PC-9 (cell line): ENCODE measurements around the gene PTPN14. TPM values are rescaled to one million over a fixed set of nuclear protein-coding genes. Genes with fewer than 3 reads are reported as not detected.

Experiments used
- BruUV-seq: library from RNA; stranded (reverse); fragments of 400-500 nt; replicated peaks from 2 replicates; lab custom pipeline; 2021; lab: Mats Ljungman, UMichigan
- CTCF ChIA-PET: fragments of 300-600 bp; sonication (Branson Sonifier 250); formaldehyde crosslinking; loops from one replicate; lab custom pipeline; 2022; ENCODE audit warnings: antibody characterized with exemption; lab: Charles Lee
- POLR2A ChIA-PET: fragments of 300-600 bp; sonication (Branson Sonifier 250); formaldehyde crosslinking; loops from one replicate; lab custom pipeline; 2022; ENCODE audit warnings: antibody characterized with exemption; ENCODE audit not compliant: unreplicated experiment; lab: Charles Lee
- DNase-seq, 2 experiments: peaks; one replicate each; pipeline versions ENCODE4 v3.0.0 to v3.0.0-alpha.2; 2015 to 2022; ENCODE audit warnings: mixed read lengths in 1 of 2
- H2AFZ ChIP-seq: fragments of 200-600 bp; sonication (generic); 2 replicates; pipeline ENCODE4 v1.8.1; 2017; ENCODE audit warnings: antibody characterized with exemption
- H3F3A ChIP-seq: fragments of 200-600 bp; sonication (generic); 2 replicates; pipeline ENCODE4 v1.8.1; 2017; ENCODE audit warnings: antibody characterized with exemption, mild to moderate bottlenecking, low read depth; ENCODE audit not compliant: insufficient read depth
- H3K27ac ChIP-seq: fragments of 200-600 bp; sonication (generic); 2 replicates; pipeline ENCODE4 v1.6.1; 2016; ENCODE audit warnings: mixed run types
- H3K27me3 ChIP-seq: fragments of 200-600 bp; sonication (generic); 2 replicates; pipeline ENCODE4 v1.6.1; 2016; ENCODE audit warnings: low read depth, mixed run types; ENCODE audit not compliant: insufficient read depth
- H3K36me3 ChIP-seq: fragments of 200-600 bp; sonication (generic); 2 replicates; pipeline ENCODE4 v1.6.1; 2016; ENCODE audit warnings: low read depth, mixed run types
- H3K4me1 ChIP-seq: fragments of 200-600 bp; sonication (generic); replicated peaks from 2 replicates; pipeline ENCODE4 v1.6.1; 2016; ENCODE audit warnings: mixed run types; ENCODE audit not compliant: insufficient read depth
- H3K4me2 ChIP-seq: fragments of 200-600 bp; sonication (generic); 2 replicates; pipeline ENCODE4 v1.6.1; 2017; ENCODE audit warnings: mixed run types
- H3K4me3 ChIP-seq: fragments of 200-600 bp; sonication (generic); 2 replicates; pipeline ENCODE4 v1.6.1; 2016; ENCODE audit warnings: mixed run types
- H3K79me2 ChIP-seq: fragments of 200-600 bp; sonication (generic); 2 replicates; pipeline ENCODE4 v1.6.1; 2017; ENCODE audit warnings: low read depth, mixed run types
- H3K9me2 ChIP-seq: fragments of 200-600 bp; sonication (generic); 2 replicates; pipeline ENCODE4 v1.8.1; 2017; ENCODE audit warnings: mild to moderate bottlenecking; ENCODE audit not compliant: insufficient read depth
- H3K9me3 ChIP-seq: fragments of 200-600 bp; sonication (generic); 2 replicates; pipeline ENCODE4 v1.8.1; 2016; ENCODE audit warnings: low read depth; ENCODE audit not compliant: insufficient read depth
- H4K20me1 ChIP-seq: fragments of 200-600 bp; sonication (generic); 2 replicates; pipeline ENCODE4 v1.8.1; 2017; ENCODE audit not compliant: insufficient read depth
- EZH2 ChIP-seq: fragments of 200-600 bp; sonication (generic); IDR thresholded peaks from 2 replicates; pipeline ENCODE4 v1.8.0; 2017; ENCODE audit warnings: antibody characterized with exemption, low read depth
- intact Hi-C: fragments of 100-400 bp; cut with micrococcal nuclease; formaldehyde crosslinking; loops from one replicate; pipeline ENCODE4 v1.10.0; 2022; ENCODE audit not compliant: unreplicated experiment
- total RNA-seq: library from RNA; stranded (reverse); gene quantifications from 2 replicates; pipeline ENCODE4 v1.2.3, GENCODE V29; 2021
- TF ChIP-seq, protein P1 (sequence below): fragments of 200-600 bp; sonication (generic); conservative IDR thresholded peaks from 2 replicates; pipeline ENCODE4 v1.6.1; 2017; ENCODE audit warnings: mixed run types, antibody characterized with exemption, mild to moderate bottlenecking, moderate library complexity

PTPN14 gene
- total RNA-seq, 1 experiment from 2014 or later, result 78.9 TPM

DNA sequence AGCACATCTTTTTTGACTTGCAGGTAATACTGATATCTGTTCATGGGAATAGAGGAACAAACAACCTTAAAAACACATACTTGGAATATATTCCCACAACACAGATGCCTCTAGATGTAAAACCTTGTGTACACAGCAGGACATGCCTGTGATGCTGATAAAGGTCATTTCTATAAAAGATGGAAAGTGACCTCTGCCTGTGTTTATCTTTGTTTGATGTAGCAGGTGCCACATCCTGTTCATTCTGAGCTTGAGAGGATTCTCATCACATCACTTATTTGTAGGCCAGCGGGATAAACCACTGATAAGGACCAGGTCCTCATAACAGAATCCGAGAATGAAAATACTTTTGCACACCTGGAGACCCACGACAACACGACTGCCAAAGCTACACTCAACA, 136.7 kb downstream of the PTPN14 start:
- Histone ChIP-seq H3K9me3 (no peaks in the 10 kb centered on the region), H3K4me2 (no peak overlapping the region), H3K27ac (no peak overlapping the region), H4K20me1 (no peaks in the 10 kb centered on the region), H3K36me3 (peaks cover 6% of the 10 kb centered on the region; the same call in 1 of the 2 replicates), H3K4me3 (no peak overlapping the region), H3K9me2 (no peaks in the 10 kb centered on the region), H3K4me1 (no peaks in the 10 kb centered on the region), H3F3A (no peaks in the 10 kb centered on the region), H3K27me3 (no peaks in the 10 kb centered on the region), H2AFZ (no peak overlapping the region), H3K79me2 (no peaks in the 10 kb centered on the region)
- intact Hi-C loops, result no loop called here
- TF ChIP-seq, protein P1, sequence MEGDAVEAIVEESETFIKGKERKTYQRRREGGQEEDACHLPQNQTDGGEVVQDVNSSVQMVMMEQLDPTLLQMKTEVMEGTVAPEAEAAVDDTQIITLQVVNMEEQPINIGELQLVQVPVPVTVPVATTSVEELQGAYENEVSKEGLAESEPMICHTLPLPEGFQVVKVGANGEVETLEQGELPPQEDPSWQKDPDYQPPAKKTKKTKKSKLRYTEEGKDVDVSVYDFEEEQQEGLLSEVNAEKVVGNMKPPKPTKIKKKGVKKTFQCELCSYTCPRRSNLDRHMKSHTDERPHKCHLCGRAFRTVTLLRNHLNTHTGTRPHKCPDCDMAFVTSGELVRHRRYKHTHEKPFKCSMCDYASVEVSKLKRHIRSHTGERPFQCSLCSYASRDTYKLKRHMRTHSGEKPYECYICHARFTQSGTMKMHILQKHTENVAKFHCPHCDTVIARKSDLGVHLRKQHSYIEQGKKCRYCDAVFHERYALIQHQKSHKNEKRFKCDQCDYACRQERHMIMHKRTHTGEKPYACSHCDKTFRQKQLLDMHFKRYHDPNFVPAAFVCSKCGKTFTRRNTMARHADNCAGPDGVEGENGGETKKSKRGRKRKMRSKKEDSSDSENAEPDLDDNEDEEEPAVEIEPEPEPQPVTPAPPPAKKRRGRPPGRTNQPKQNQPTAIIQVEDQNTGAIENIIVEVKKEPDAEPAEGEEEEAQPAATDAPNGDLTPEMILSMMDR, result no peak
- no peak for TF ChIP-seq EZH2
- no TSS peak for BruUV-seq
- ChIA-PET POLR2A (no interaction called here), CTCF (no interaction called here)
- DNase-seq, result no peak

DNA sequence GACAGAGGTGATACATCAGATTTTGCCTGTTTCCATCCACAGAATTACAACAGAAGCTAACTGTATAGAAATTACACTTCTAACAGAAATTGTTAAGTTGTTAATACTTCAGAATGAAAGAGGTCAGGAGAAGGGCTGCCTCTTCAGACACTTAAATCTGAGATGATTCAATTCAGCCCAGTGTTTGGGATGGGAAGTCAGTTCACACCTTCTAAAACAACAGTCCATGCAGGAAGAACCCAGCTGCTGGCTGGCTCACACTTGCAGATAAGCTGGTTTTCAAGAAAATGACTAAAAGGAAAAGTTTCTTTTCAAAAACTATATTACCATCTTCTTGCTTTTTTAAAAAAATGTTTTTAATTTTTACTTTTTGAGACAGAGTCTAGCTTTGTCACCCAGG, 138.1 kb downstream of the PTPN14 start:
- Histone ChIP-seq H2AFZ (no peak overlapping the region), H3K4me1 (no peaks in the 10 kb centered on the region), H3K4me2 (no peak overlapping the region), H3F3A (no peaks in the 10 kb centered on the region), H3K9me3 (no peaks in the 10 kb centered on the region), H4K20me1 (no peaks in the 10 kb centered on the region), H3K27ac (no peak overlapping the region), H3K79me2 (no peaks in the 10 kb centered on the region), H3K4me3 (no peak overlapping the region), H3K27me3 (no peaks in the 10 kb centered on the region), H3K36me3 (peaks cover 6% of the 10 kb centered on the region; the same call in 1 of the 2 replicates), H3K9me2 (no peaks in the 10 kb centered on the region)
- no peak for DNase-seq
- intact Hi-C loops, result no loop called here
- BruUV-seq, result no TSS peak
- POLR2A ChIA-PET, result no interaction called here
- TF ChIP-seq, protein P1, result no peak
- no peak for TF ChIP-seq EZH2
- CTCF ChIA-PET, result no interaction called here

DNA sequence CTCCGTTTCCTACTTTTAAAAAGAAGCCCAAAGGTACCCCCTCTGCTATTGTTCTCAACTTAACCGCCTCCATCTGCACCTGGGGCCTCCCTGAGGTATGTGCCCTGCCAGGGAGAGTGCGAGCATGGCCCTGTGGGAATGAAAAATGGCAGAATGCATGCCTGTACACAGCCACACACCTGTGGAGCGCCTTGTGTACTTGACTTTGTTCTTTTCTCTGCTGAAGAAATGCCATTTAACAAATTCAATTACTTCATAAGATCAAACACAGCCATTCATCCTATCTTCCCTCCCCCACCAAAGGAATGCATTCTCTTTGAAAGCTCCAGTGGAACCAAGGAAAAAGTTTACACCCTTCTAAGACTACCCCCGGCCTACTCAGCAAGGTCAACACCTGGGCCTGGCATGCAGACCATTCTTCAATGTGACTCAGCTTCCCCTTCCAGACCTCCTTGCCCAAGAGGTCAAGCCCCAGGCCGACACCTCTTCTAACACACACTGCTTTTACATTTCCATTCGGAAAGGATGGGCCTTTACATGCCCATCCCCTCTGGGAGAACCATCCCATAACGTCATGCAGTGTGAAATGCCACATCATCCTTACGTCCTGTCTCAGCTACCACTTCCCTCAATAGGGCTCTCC, 146.7 kb downstream of the PTPN14 start:
- POLR2A ChIA-PET, result no interaction called here
- Histone ChIP-seq H3K4me1 (no peaks in the 10 kb centered on the region), H3F3A (no peaks in the 10 kb centered on the region), H3K27ac (no peak overlapping the region), H4K20me1 (no peaks in the 10 kb centered on the region), H2AFZ (no peak overlapping the region), H3K36me3 (0 out of 2 replicates have a peak, but pooled peaks cover 4% of the 10 kb centered on the region), H3K9me2 (no peaks in the 10 kb centered on the region), H3K9me3 (no peaks in the 10 kb centered on the region), H3K79me2 (no peaks in the 10 kb centered on the region), H3K27me3 (no peaks in the 10 kb centered on the region), H3K4me2 (no peak overlapping the region), H3K4me3 (no peak overlapping the region)
- peak in 1 of 2 experiments; percentile 15 for DNase-seq
- no peak for TF ChIP-seq EZH2
- TF ChIP-seq, protein P1, result no peak
- no TSS peak for BruUV-seq
- CTCF ChIA-PET, result interaction anchor here (0.6 to 1.0 kb wide), 2 partner anchors 69 to 187 kb away, joined by 3 read pairs; no protein-coding TSS in a partner anchor
- intact Hi-C loops, result no loop called here
